Activated naive CD8-positive, alpha-beta T cell (primary cell): Measurements from ENCODE around the gene GRK3.

Experiments
- H3K27ac Mint-ChIP-seq: one replicate; pipeline ENCODE4 v1.8.0; 2021; ENCODE audit warnings: mixed read lengths
- H3K27me3 Mint-ChIP-seq: one replicate; pipeline ENCODE4 v1.8.0; 2021; ENCODE audit warnings: mixed read lengths
- H3K36me3 Mint-ChIP-seq: one replicate; pipeline ENCODE4 v1.8.0; 2021; ENCODE audit warnings: mixed read lengths
- H3K4me1 Mint-ChIP-seq: one replicate; pipeline ENCODE4 v1.8.0; 2021; ENCODE audit warnings: low read depth, mixed read lengths
- H3K4me3 Mint-ChIP-seq: one replicate; pipeline ENCODE4 v1.8.0; 2021; ENCODE audit warnings: mild to moderate bottlenecking, mixed read lengths
- H3K9me3 Mint-ChIP-seq: one replicate; pipeline ENCODE4 v1.8.0; 2021; ENCODE audit warnings: low read depth, mixed read lengths

GRK3 gene

GRCh38 chr22:25775531-25775930, 211.1 kb downstream of the GRK3 start:
- Mint-ChIP-seq H3K27ac (no peak overlapping the region), H3K4me1 (peaks cover 3% of the 10 kb centered on the region), H3K9me3 (no peaks in the 10 kb centered on the region), H3K36me3 (no peaks in the 10 kb centered on the region), H3K4me3 (no peak overlapping the region), H3K27me3 (peaks cover 1% of the 10 kb centered on the region)

GRCh38 chr22:25777411-25777810, 212.9 kb downstream of the GRK3 start:
- Mint-ChIP-seq H3K9me3 (no peaks in the 10 kb centered on the region), H3K27me3 (peaks cover 1% of the 10 kb centered on the region), H3K4me3 (no peak overlapping the region), H3K4me1 (peaks cover 3% of the 10 kb centered on the region), H3K27ac (no peak overlapping the region), H3K36me3 (no peaks in the 10 kb centered on the region)

GRCh38 chr22:25777870-25778269, 213.4 kb downstream of the GRK3 start:
- Mint-ChIP-seq H3K36me3 (no peaks in the 10 kb centered on the region), H3K27ac (no peak overlapping the region), H3K4me1 (peaks cover under 1% of the 10 kb centered on the region), H3K27me3 (peaks cover 1% of the 10 kb centered on the region), H3K4me3 (no peak overlapping the region), H3K9me3 (no peaks in the 10 kb centered on the region)
